Hematopoietic multipotent progenitor cell (in vitro differentiated cells): ENCODE data around the gene FREM3. TPM values are rescaled to one million over a fixed set of nuclear protein-coding genes. Genes with fewer than 3 reads are reported as not detected.
"Not testable (repeated sequence)": the region's sequence is repeated elsewhere in the genome, so short reads cannot be mapped to it uniquely, and the experiment has no call there.

Experiments
- DNase-seq, 3 donors: peaks; one replicate each; pipeline ENCODE4 v3.0.0-alpha.2; 2011 to 2015; ENCODE audit warnings: low read depth in 2 of 3, low spot score in 2 of 3
- total RNA-seq: library from RNA; depleted of rRNA; stranded (reverse); fragments of >200 nt; gene quantifications from one replicate; pipeline ENCODE4 v1.2.3, GENCODE V29; 2012

Gene FREM3
- total RNA-seq, 1 donor, result 0.27 TPM

GRCh38 chr4:143586080-143586479 lies 114.4 kb downstream of the FREM3 start:
- DNase-seq, result no peak

- no peak for DNase-seq
Observed at GRCh38 chr4:143585548-143585947, 114.9 kb downstream of the FREM3 start.

- DNase-seq, result no peak
Observed at GRCh38 chr4:143581331-143581946, 119.0 kb downstream of the FREM3 start.

GRCh38 chr4:143575331-143575730 lies 125.1 kb downstream of the FREM3 start:
- DNase-seq, result no peak

- DNase-seq, result no peak
Observed at GRCh38 chr4:143564472-143564871, 136.0 kb downstream of the FREM3 start.

- peak in 1 of 3 donors; percentile 9 for DNase-seq
Observed at GRCh38 chr4:143559757-143560147, 140.7 kb downstream of the FREM3 start.

GRCh38 chr4:143558823-143559756 lies 141.4 kb downstream of the FREM3 start:
- peak; percentile 52 to 85 (median 80) for DNase-seq

- DNase-seq, result no peak
Observed at GRCh38 chr4:143558286-143558685, 142.2 kb downstream of the FREM3 start.

- DNase-seq, result no peak
Observed at GRCh38 chr4:143555676-143556075, 144.8 kb downstream of the FREM3 start.

GRCh38 chr4:143554728-143555597 lies 145.5 kb downstream of the FREM3 start:
- no peak for DNase-seq

GRCh38 chr4:143549928-143550327 lies 150.5 kb downstream of the FREM3 start:
- no peak for DNase-seq

GRCh38 chr4:143539670-143540023 lies 160.8 kb downstream of the FREM3 start:
- DNase-seq, result no peak

GRCh38 chr4:143538979-143539669 lies 161.4 kb downstream of the FREM3 start:
- DNase-seq, result no peak

- no peak for DNase-seq
Observed at GRCh38 chr4:143531788-143532491, 168.5 kb downstream of the FREM3 start.

GRCh38 chr4:143531380-143531779 lies 169.1 kb downstream of the FREM3 start:
- peak in 2 of 3 donors; percentile 15 to 44 for DNase-seq

- DNase-seq, result not testable (repeated sequence)
Observed at GRCh38 chr4:143528046-143528445, 172.4 kb downstream of the FREM3 start.
